Ishikawa (cell line): ENCODE data around the gene TWNK.

ENCODE experiments used
- CEBPB ChIP-seq: IDR thresholded peaks from 2 replicates; pipeline ENCODE4 v1.6.1; 2012
- CREB1 ChIP-seq: IDR thresholded peaks from 2 replicates; pipeline ENCODE4 v1.6.1; 2012; ENCODE audit warnings: low read depth
- EGR1 ChIP-seq: IDR thresholded peaks from 2 replicates; pipeline ENCODE4 v1.6.1; 2012
- EP300 ChIP-seq: IDR thresholded peaks from 2 replicates; pipeline ENCODE4 v1.6.1; 2012; ENCODE audit warnings: borderline replicate concordance
- FOXM1 ChIP-seq: IDR thresholded peaks from 2 replicates; pipeline ENCODE4 v1.6.1; 2012; ENCODE audit warnings: low read depth, borderline replicate concordance
- NFIC ChIP-seq: IDR thresholded peaks from 2 replicates; pipeline ENCODE4 v1.6.1; 2012
- RAD21 ChIP-seq: IDR thresholded peaks from 2 replicates; pipeline ENCODE4 v1.6.1; 2012; ENCODE audit warnings: low read depth
- REST ChIP-seq: IDR thresholded peaks from 2 replicates; pipeline ENCODE4 v1.6.1; 2012; ENCODE audit warnings: low read depth, mild to moderate bottlenecking
- TAF1 ChIP-seq: IDR thresholded peaks from 2 replicates; pipeline ENCODE4 v1.6.1; 2012; ENCODE audit warnings: low read depth, mild to moderate bottlenecking
- TCF12 ChIP-seq: IDR thresholded peaks from 2 replicates; pipeline ENCODE4 v1.6.1; 2012; ENCODE audit warnings: low read depth
- TEAD4 ChIP-seq: IDR thresholded peaks from 2 replicates; pipeline ENCODE4 v1.6.1; 2012
- USF1 ChIP-seq: IDR thresholded peaks from 2 replicates; pipeline ENCODE4 v1.6.1; 2012
- YY1 ChIP-seq: IDR thresholded peaks from 2 replicates; pipeline ENCODE4 v1.6.1; 2012; ENCODE audit warnings: low read depth
- ZBTB7A ChIP-seq: IDR thresholded peaks from 2 replicates; pipeline ENCODE4 v1.6.1; 2012; ENCODE audit warnings: low read depth
- TF ChIP-seq, protein P1 (sequence below): IDR thresholded peaks from 2 replicates; pipeline ENCODE4 v1.6.1; 2012

The TWNK gene

DNA sequence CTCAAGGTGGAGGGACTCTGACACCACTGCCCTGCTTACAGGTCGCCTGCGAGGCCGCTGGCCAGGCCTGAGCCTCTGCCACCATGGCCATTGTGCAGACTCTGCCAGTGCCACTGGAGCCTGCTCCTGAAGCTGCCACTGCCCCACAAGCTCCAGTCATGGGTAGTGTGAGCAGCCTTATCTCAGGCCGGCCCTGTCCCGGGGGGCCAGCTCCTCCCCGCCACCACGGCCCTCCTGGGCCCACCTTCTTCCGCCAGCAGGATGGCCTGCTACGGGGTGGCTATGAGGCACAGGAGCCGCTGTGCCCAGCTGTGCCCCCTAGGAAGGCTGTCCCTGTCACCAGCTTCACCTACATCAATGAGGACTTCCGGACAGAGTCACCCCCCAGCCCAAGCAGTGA, 15.1 kb downstream of the TWNK start:
- TF ChIP-seq EGR1 (no peak), USF1 (no peak), TCF12 (no peak), TAF1 (no peak), ZBTB7A (no peak), CREB1 (no peak), NFIC (no peak), CEBPB (no peak), RAD21 (no peak), FOXM1 (no peak), REST (no peak), EP300 (no peak), TEAD4 (no peak)
- TF ChIP-seq, protein P1, sequence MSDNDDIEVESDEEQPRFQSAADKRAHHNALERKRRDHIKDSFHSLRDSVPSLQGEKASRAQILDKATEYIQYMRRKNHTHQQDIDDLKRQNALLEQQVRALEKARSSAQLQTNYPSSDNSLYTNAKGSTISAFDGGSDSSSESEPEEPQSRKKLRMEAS: no peak

DNA sequence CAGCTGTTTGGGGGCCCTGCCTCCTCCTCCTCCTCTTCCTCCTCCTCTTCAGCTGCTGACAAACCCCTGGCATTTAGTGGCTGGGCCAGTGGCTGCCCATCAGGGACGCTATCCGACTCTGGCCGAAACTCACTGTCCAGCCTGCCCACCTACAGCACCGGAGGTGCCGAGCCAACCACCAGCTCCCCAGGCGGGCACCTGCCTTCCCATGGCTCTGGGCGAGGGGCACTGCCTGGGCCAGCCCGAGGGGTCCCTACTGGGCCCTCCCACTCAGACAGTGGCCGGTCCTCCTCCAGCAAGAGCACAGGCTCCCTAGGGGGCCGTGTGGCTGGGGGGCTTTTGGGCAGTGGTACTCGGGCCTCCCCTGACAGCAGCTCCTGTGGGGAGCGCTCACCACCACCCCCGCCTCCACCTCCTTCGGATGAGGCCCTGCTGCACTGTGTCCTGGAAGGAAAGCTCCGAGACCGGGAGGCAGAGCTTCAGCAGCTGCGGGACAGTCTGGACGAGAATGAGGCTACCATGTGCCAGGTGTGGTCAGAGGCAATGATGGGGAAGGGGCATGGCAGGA, 16.4 kb downstream of the TWNK start:
- TF ChIP-seq CEBPB (no peak), YY1 (no peak), NFIC (no peak), ZBTB7A (no peak), FOXM1 (no peak), TAF1 (no peak), USF1 (no peak), TCF12 (no peak), RAD21 (no peak), TEAD4 (no peak), EGR1 (no peak), REST (no peak), CREB1 (no peak), EP300 (no peak)
- TF ChIP-seq, protein P1: no peak

GRCh38 chr10:101005361-101005760, 18.0 kb downstream of the TWNK start:
- TF ChIP-seq EP300 (no peak), REST (no peak), TEAD4 (no peak), RAD21 (no peak), CEBPB (no peak), TAF1 (no peak), FOXM1 (no peak), NFIC (no peak), ZBTB7A (no peak), EGR1 (no peak), CREB1 (no peak), TCF12 (no peak)
- TF ChIP-seq, protein P1: no peak

GRCh38 chr10:101005869-101006567, 18.7 kb downstream of the TWNK start:
- TF ChIP-seq EGR1 (no peak), CREB1 (no peak), FOXM1 (no peak), CEBPB (no peak), TEAD4 (no peak), RAD21 (no peak), EP300 (no peak), REST (no peak), USF1 (no peak), ZBTB7A (no peak), TAF1 (no peak), NFIC (no peak), YY1 (no peak), TCF12 (no peak)
- TF ChIP-seq, protein P1: no peak
